HepG2 (cell line): Measurements from ENCODE around the gene HK3. TPM values are rescaled to one million over a fixed set of nuclear protein-coding genes. Genes with fewer than 3 reads are reported as not detected.

Experiments
- ATAC-seq: fragments of 200-7000 bp; cut with Tn5 transposase; 3 replicates; pipeline ENCODE4 v1.9.1; 2020; ENCODE audit warnings: mild to moderate bottlenecking, moderate library complexity
- BruUV-seq: library from RNA; stranded (reverse); fragments of 400-500 nt; replicated peaks from 2 replicates; lab custom pipeline; 2021; lab: Mats Ljungman, UMichigan
- CTCF ChIA-PET: fragments of 300-600 bp; formaldehyde crosslinking; extraction: SDS; loops from one replicate; lab custom pipeline; 2021; ENCODE audit warnings: low total read pairs, inconsistent platforms, low intra/inter-chr PET ratio; lab: Yijun Ruan, JAX
- POLR2A ChIA-PET: fragments of 350-600 bp; sonication (Branson Sonifier 250); formaldehyde crosslinking; loops from one replicate; lab custom pipeline; 2020; ENCODE audit warnings: antibody characterized with exemption, inconsistent platforms; lab: Yijun Ruan, JAX
- DNase-seq: peaks from one replicate; pipeline ENCODE4 v3.0.0-alpha.2; 2015; ENCODE audit warnings: low spot score
- FAIRE-seq: peaks from 3 replicates; lab custom pipeline; 2011; peaks lifted over from hg19 to GRCh38; lab: Jason Lieb, UNC
- H2AFZ ChIP-seq: one replicate; pipeline ENCODE4 v1.6.1; 2011; ENCODE audit warnings: low read length, inconsistent platforms
- H3K27ac ChIP-seq: fragments of 300-600 bp; 3 replicates; pipeline ENCODE4 v1.8.0; 2011; ENCODE audit warnings: mixed run types, mild to moderate bottlenecking, mixed read lengths, low read length, inconsistent platforms; ENCODE audit not compliant: insufficient read depth; ENCODE audit errors: extremely low read length
- H3K27me3 ChIP-seq, 2 experiments: fragments of 200-600 bp in 1 of 2; 2 replicates in 1 of 2; 3 replicates in 1 of 2; pipeline versions ENCODE4 v1.6.0 to v1.8.0; 2011; ENCODE audit warnings: low read length in 2 of 2, mild to moderate bottlenecking in 2 of 2, moderate library complexity in 2 of 2, inconsistent platforms in 1 of 2; ENCODE audit not compliant: insufficient read depth in 2 of 2, control insufficient read depth in 1 of 2
- H3K36me3 ChIP-seq, 2 experiments: fragments of 200-600 bp in 1 of 2; replicated peaks in 1 of 2; 2 replicates in 1 of 2; 3 replicates in 1 of 2; pipeline versions ENCODE4 v1.5.1 to v1.8.0; 2011; ENCODE audit warnings: low read length in 2 of 2, inconsistent platforms in 1 of 2; ENCODE audit not compliant: insufficient read depth in 2 of 2, control insufficient read depth in 1 of 2
- H3K4me1 ChIP-seq: 2 replicates; pipeline ENCODE4 v1.5.1; 2012; ENCODE audit warnings: low read length, inconsistent platforms; ENCODE audit not compliant: insufficient read depth
- H3K4me2 ChIP-seq: 2 replicates; pipeline ENCODE4 v1.6.0; 2011; ENCODE audit warnings: low read depth, low read length, inconsistent platforms
- H3K4me3 ChIP-seq, 3 experiments: fragments of 200-600 bp in 1 of 3; sonication (generic), shearing (Covaris generic) in 1 of 3; replicated peaks in 1 of 3; 2 replicates each; pipeline ENCODE4 v1.5.1; 2011 to 2016; ENCODE audit warnings: low read length in 3 of 3, inconsistent platforms in 2 of 3, low read depth in 2 of 3, mild to moderate bottlenecking in 2 of 3, control low read depth in 1 of 3, mixed read lengths in 1 of 3; ENCODE audit not compliant: insufficient read depth in 1 of 3
- H3K79me2 ChIP-seq: one replicate; pipeline ENCODE4 v1.6.1; 2011; ENCODE audit warnings: low read length, inconsistent platforms; ENCODE audit not compliant: insufficient read depth
- H3K9ac ChIP-seq: 2 replicates; pipeline ENCODE4 v1.6.0; 2011; ENCODE audit warnings: mild to moderate bottlenecking, low read depth, low read length, inconsistent platforms; ENCODE audit not compliant: insufficient read depth
- H3K9me3 ChIP-seq: 2 replicates; pipeline ENCODE4 v1.5.1; 2012; ENCODE audit warnings: mild to moderate bottlenecking, low read length
- H4K20me1 ChIP-seq: 2 replicates; pipeline ENCODE4 v1.6.0; 2011; ENCODE audit warnings: inconsistent platforms, mild to moderate bottlenecking, low read length, moderate library complexity; ENCODE audit not compliant: insufficient read depth
- NFRKB ChIP-seq: fragments of 450-650 bp; IDR thresholded peaks from 2 replicates; pipeline ENCODE4 v1.6.1; 2017
- PBX2 ChIP-seq: IDR thresholded peaks from 2 replicates; pipeline ENCODE4 v1.6.1; 2016; ENCODE audit warnings: control low read depth
- ZNF609 ChIP-seq: sonication (generic); formaldehyde crosslinking; IDR thresholded peaks from 2 replicates; pipeline ENCODE4 v1.4.0; 2020; ENCODE audit warnings: mild to moderate bottlenecking, missing genetic modification reagents, borderline replicate concordance
- ZNF768 ChIP-seq: sonication (generic); formaldehyde crosslinking; IDR thresholded peaks from 2 replicates; pipeline ENCODE4 v1.4.0; 2020; ENCODE audit warnings: missing genetic modification reagents
- WGBS: methylation state at CpG from one replicate; pipeline ENCODE4 v1.1.6; 2017; ENCODE audit warnings: low lambda C conversion rate; 5-methylcytosine and 5-hydroxymethylcytosine counted together
- in situ Hi-C: cut with HindIII; loops from 2 replicates; pipeline ENCODE4 v1.10.0; 2017; ENCODE audit warnings: low pct_unique_long_range_greater_than_20kb; ENCODE audit not compliant: extremely low pct_ligation_motif_present
- intact Hi-C: fragments of 100-400 bp; cut with micrococcal nuclease; formaldehyde crosslinking; loops from one replicate; pipeline ENCODE4 v1.10.0; 2022; ENCODE audit not compliant: unreplicated experiment
- polyA plus RNA-seq, 8 experiments: library from polyadenylated mRNA; depleted of rRNA in 3 of 8; stranded (reverse) in 7 of 8; unstranded in 1 of 8; fragments of >200 nt; fragmentation: Illumina TruSeq in 4 of 8; extraction: Trizol in 4 of 8; gene quantifications; 2 replicates each; pipeline versions ENCODE4 v1.2.1 to v1.2.3, GENCODE V29; 2011 to 2016; ENCODE audit warnings: low read depth in 4 of 8, missing spikeins in 1 of 8, mixed read lengths in 1 of 8; ENCODE audit not compliant: insufficient read depth in 1 of 8
- total RNA-seq, 5 experiments: library from RNA; depleted of rRNA; stranded (reverse); fragments of >200 nt; fragmentation: Illumina TruSeq; extraction: Trizol; gene quantifications; 2 replicates each; pipeline ENCODE4 v1.2.3, GENCODE V29; 2016; ENCODE audit warnings: low read depth in 1 of 5

HK3 gene
- total and polyA plus RNA-seq, 2 of the 13 experiments (the other 11 are each of a cell fraction or from before 2014, with no cell fraction given) = not detected

- TF ChIP-seq ZNF609 = no peak
- TF ChIP-seq NFRKB = no peak
Measured at GRCh38 chr5:176853151-176853778, 45.9 kb downstream of the HK3 start (continued).

- TF ChIP-seq PBX2 (CRISPR knock-in tag) (no peak), ZNF768 (CRISPR knock-in tag) (peak; percentile 83)
- in situ Hi-C loops (no loop called here), intact Hi-C loops (no loop called here)
- DNase-seq (no peak), ATAC-seq (no peak), FAIRE-seq (no peak)
- Histone ChIP-seq H3K27me3 (peaks cover 12 to 84% of the 10 kb centered on the region in 2 experiments; a peak in 4 of 5 replicates), H3K4me2 (no peak overlapping the region), H3K36me3 (no peaks in the 10 kb centered on the region), H4K20me1 (no peaks in the 10 kb centered on the region), H3K79me2 (no peaks in the 10 kb centered on the region), H3K4me1 (no peaks in the 10 kb centered on the region), H3K27ac (no peak overlapping the region), H3K9ac (no peak overlapping the region), H2AFZ (no peak overlapping the region), H3K4me3 (no peak overlapping the region), H3K9me3 (no peaks in the 10 kb centered on the region)
- POLR2A ChIA-PET = no interaction called here
- WGBS = 19% methylated on average over 15 of the region's 17 CpGs
- no TSS peak for BruUV-seq
- CTCF ChIA-PET = no interaction called here
Measured at GRCh38 chr5:176851871-176852658, 47.1 kb downstream of the HK3 start.
